Activated CD8-positive, alpha-beta memory T cell treated with anti-CD3 and anti-CD28 coated beads for 48 hours (primary cell): Measurements from ENCODE around the gene MED25.

ENCODE experiments used
- DNase-seq, 3 experiments: peaks; one replicate each; pipeline ENCODE4 v3.0.0-alpha.2; 2020; ENCODE audit warnings: low read depth in 2 of 3, low spot score in 2 of 3

MED25 gene

DNA sequence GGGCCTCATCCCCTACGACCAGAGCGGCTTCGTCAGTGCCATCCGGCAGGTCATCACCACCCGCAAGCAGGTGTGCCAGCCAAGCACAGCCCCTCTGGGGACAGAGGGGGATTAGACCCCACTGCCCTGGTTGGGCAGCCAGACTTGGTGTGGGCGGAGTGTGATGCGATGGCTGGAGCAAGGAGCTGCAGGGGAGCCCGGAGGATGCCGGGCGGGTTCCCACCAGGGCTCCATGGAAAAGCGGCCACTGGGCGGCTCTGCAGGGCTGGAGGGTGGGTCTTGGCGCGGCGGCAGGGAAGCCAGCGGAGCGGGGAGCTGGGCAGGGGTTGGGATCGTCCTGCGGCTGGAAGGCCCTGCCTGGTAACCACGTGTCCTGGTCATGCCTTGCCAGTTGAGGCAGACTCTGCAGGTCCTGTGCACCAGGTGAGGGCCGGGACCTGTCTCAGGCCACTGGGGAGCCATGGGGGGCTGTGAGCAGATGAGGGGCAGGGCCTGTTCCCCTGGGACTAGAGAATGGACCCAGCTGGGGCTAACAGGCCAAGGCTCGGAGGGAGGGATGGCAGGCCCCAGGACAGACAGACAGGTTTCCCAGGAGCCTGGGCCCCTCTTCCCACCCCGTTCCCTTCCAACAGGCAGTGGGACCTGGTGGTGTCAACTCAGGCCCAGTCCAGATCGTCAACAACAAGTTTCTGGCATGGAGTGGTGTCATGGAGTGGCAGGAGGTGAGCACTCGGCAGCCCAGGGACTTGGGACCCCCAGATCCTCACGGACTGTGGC is 39.2 kb downstream of the MED25 start:
- no peak for DNase-seq

- no peak for DNase-seq
These were observed 39.7 kb downstream of the MED25 start for GRCh38 chr19:49857838-49858087.

DNA sequence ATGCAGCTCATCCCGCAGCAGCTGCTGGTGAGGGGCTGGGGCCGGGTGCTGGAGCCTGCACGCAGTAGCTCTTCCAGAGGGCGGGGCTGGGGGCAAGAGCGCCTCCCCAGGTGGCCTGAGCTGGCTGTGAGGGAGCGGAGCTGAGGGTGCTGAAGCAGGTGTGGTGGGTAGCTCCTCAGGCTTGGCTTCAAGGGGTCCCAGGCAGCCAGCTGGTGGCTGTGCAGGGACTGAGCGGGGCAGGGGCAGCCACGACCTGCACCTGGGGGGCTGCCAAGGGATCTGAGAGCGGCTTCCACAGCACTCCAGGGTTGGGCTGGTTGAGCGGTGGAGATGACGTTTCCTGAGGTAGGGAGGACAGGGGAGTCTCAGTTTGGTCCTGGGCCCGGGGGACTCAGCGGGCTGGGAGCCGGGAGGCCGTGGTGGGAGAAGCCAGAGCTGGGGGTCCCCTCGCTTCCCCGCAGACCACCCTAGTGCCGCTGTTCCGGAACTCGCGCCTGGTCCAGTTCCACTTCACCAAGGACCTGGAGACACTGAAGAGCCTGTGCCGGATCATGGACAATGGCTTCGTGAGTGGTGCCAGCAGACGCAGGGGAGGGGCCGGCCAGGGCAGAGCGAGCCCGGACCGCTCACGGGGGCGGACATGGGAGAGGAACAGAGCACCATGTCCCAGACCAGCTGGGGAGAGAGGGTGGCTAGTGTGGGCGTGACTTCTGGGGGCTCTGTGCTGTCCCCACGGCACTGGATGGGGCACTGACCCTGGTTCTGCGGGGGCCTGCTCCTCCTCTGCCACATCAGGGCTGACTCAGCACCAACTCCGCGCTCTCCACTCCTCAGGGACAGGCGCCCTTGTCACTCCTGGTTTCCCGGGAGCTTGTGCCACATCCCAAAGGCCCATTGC is 40.2 kb downstream of the MED25 start:
- no peak for DNase-seq

DNA sequence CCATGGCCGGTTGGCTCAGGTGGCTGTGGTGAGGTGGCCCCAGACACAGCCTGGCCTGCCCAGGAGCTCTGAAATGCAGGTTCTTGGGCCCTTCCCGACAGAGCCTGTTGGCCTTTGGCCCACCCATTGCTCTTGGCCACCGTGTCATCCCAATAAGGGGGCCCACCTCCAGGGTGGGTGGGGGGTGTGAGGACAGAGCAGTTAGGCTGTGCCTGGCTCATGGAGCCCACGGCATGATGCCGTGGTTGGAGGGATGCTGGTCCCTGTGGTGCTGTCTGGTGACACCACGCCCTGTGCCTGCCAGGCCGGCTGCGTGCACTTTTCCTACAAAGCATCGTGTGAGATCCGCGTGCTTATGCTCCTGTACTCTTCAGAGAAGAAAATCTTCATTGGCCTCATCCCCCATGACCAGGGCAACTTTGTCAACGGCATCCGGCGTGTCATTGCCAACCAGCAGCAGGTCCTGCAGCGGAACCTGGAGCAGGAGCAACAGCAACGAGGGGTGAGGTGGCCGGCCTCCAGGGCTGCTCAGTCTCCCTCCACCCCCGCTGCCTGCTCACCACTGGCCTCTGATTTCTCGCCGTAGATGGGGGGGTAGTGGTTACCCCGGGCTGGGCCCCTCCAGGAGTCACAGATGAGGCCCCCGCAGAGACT is 41.7 kb downstream of the MED25 start:
- DNase-seq: no peak

DNA sequence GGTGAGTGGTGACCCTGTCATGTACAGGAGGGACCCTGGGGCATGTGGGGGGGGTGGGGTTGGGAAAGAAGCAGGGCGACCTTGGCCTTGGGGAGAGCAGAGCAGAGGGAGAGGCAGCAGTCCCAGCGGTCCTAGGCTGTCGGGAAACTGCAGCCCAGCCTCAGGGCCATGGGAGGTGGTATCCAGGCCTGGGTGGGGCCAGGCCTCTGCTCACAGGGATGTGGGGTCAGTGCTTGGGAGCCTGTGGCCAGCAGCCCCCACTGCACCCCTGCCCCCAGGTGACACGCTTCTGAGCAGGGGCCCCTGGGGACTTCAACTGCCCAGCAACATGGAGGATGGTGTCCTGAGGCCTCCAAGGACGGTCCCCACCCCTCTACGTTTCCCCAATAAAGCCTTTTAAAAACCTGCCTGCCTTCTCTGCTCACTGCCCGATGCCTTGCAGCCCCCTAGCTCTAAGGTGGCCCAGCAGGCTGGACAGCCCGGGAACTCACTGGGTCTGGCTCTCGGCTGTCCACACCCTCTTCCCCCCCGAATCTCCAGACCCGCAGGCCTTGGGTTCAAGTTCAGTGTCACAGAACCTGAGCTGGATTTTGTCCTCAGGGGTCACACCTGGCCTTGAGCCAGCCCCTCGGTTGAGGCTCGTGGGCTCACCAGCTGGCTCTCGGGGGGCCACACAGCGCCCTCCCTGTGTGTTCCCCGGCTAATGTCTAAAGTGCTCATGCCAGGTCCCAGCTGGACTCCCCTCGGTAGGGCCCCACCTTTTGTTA is 42.4 kb downstream of the MED25 start:
- DNase-seq: no peak

- DNase-seq: no peak
These were observed 43.0 kb downstream of the MED25 start for GRCh38 chr19:49861107-49861506.

GRCh38 chr19:49861541-49862378 is 43.7 kb downstream of the MED25 start:
- no peak for DNase-seq

GRCh38 chr19:49862391-49863253 is 44.5 kb downstream of the MED25 start:
- DNase-seq: no peak

DNA sequence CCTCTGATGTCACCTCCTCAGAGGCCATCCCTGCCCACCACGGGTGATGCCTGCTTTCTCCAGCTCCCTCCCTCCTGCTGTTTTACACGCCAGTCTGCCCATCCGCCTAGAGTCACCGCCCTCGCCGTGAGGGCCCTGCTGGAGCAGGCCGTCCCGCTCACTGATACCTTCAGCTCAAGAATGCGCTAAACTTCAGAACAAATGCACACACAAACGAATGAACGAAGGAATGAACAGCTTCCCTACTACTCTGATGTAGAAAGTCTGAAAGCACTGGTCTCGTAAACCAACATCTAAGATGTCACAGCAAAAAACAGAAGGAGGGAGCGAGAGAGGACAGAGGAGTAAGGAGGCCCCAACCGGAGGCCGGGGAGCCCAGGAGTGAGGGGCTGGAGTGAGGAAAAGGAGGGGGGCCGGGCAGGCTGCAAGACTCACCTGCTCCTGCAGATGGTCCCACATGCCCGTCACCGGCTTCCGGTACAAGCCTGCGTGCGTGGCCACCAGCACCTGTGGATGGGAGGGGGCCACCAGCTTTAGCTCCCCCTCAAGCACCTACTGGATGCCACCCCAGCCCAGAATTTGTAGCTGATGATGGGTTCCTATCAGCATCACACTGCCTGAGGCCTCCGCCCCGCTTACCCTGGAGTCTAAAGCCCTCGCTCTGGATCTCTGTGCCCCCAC is 45.3 kb downstream of the MED25 start:
- DNase-seq: no peak

GRCh38 chr19:49863935-49864320 is 45.8 kb downstream of the MED25 start:
- no peak for DNase-seq

DNA sequence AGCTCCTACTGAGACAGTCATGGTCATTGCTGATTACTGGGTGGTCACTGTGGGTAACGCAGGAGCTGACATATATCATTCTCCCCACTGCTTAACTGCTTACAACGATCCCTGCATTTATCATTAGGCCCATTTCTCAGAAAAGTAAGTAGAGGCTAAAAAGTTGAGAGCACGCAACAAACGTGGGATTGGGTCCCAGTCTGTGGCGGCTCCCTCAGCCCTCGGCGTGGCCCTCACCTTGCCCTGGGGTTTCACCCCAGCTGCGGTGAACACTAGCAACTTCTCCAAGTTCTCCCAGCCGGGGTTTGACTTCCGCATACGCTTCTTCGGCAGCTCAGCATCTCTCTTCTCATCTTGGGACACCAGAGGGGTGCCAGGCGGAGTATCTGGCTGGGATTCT is 46.8 kb downstream of the MED25 start:
- no peak for DNase-seq

- DNase-seq: peak; percentile 83 to 91 (median 86)
These were observed 49.1 kb downstream of the MED25 start, which contains the start of gene PNKP for GRCh38 chr19:49866933-49867782. Gene PNKP (minus strand): TSS chr19:49867576. CDS start chr19:49867204, 372 bp downstream.

- DNase-seq: peak in 2 of 3 experiments; percentile 33 to 47
These were observed 51.0 kb downstream of the MED25 start for GRCh38 chr19:49869009-49869483.

DNA sequence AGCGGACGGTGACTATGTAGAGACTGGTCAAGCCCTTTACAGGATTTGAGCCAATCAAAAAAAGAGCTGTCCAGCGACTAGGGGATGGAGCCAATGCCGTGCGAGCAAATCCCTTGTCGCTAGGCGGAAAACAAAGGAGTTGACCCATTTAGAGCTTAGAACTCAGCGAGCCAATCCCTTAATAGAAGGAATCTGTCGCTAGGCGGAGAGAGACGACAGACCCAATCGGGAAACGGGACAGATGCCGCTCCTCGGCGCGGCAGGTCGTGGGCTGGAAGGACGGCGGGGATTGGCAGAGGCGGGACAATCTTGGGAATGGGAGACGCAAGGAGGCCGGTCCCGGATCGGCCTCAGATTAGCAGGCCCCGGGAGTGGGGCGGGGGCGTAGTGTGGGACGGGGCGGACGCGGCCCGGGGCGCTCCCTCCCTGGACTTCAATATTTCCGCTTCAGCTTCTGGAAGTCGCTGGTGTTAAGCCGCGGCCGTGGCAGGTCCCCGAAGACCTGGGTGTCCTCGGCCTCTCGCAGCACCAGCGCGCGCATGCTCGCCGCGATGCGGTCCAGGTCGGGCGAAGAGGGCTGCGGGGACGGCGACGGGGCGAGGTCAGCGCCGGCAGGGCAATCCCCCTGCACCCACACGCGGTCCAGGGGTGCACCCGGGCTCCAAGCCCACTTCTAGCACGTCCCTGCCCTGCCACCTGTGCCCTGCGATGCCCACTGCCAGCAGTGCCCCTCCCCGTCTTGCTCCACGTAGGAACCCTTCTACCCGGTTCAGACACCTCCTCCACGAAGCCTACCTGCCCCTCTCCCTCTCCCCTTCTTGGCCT is 51.6 kb downstream of the MED25 start:
- DNase-seq: peak; percentile 74 to 82 (median 79)

DNA sequence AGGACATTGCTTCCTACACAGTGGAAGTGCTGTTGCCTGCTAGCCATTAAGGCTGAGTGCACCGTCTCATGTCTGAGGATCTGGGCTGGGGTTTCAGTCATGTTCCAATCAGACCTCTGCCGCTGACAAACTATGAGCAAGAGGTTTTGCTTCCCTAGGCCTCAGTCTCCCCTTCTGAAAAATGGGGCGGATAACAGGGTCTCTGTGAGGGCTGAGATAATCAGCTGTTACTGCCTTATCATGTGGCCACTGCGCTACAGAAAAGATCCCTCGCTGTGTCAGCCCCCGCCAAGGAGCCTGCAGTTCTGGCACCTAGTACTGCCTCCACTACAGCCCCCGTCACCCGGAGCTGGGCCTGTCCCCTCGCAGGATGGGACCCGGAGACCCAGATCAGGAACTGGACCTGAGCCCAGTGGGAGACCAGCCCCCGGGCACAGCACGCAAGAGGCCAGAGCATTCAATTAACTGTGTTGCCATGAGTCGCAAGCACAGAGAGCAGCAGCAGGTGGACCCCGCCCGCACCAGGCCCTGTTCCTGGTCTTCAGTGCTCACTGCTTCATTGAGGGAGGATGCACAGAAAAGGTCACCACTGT is 52.3 kb downstream of the MED25 start:
- DNase-seq: no peak

DNA sequence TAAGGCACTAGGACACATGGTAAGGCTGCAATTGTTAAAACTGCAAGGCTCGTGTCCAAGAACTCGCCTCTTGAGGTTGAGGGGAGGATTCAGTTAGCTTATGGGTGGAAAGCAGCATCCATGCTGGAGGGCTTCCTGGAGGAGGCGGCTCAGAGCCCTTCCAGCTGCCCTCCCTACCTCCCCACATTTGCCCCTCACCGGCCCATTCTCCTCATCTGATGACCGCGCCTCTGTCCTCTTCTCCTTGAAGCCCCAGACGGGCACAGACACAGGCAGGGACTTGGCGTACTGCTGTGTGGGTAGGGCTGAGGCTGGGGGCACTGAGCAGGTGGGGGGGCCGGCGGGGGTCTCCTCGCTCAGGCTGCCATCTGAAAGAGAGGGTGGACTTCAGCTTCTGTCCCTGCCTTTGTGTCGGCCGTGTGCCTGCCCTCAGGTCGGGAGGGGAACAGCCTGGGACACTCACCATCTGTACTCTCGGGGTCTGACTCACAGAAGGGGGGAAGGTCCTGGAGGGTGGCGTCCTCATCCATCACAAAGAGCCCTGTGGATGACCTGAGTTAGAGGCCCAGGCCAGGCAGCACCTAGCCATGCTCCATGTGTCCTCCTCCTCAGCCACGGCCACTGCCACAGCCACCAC is 53.4 kb downstream of the MED25 start:
- no peak for DNase-seq
